Coronary artery (tissue), 2 donors: Measurements from ENCODE around the gene LRRC49.
A peak's percentile ranks its signal among the peaks of the same experiment; 100 is the strongest.

Source experiments
- DNase-seq: peaks from one replicate; pipeline ENCODE4 v3.0.0-alpha.2; 2017; ENCODE audit warnings: low spot score
- H3K27ac ChIP-seq, 2 donors: fragments of 200-600 bp; sonication (generic); one replicate each; pipeline ENCODE4 v1.5.1; 2016 to 2019
- H3K4me3 ChIP-seq: fragments of 200-600 bp; sonication (generic); 2 replicates; pipeline ENCODE4 v1.5.1; 2016; ENCODE audit warnings: mild to moderate bottlenecking, moderate library complexity
- CTCF ChIP-seq: fragments of 200-600 bp; sonication (generic); IDR thresholded peaks from one replicate; pipeline ENCODE4 v1.5.1; 2019; ENCODE audit warnings: antibody characterized with exemption

LRRC49 gene

GRCh38 chr15:70880781-70881180, 11.8 kb upstream of the LRRC49 start:
- no peak for DNase-seq
- no peak overlapping the region for H3K27ac ChIP-seq
- no peak for TF ChIP-seq CTCF
- no peak overlapping the region for H3K4me3 ChIP-seq

- no peak overlapping the region for H3K27ac ChIP-seq
Measured at GRCh38 chr15:70882361-70882760, 10.3 kb upstream of the LRRC49 start.

GRCh38 chr15:70892912-70893560, 410 bp downstream of the LRRC49 start:
- no peak for DNase-seq
- Histone ChIP-seq H3K4me3 (peak overlapping the region; percentile 93), H3K27ac (peak overlapping the region; percentile 15 to 85)
- TF ChIP-seq CTCF, result no peak

More at GRCh38 chr15:70882361-70882760, 10.3 kb upstream of the LRRC49 start:
- DNase-seq, result no peak
- no peak for TF ChIP-seq CTCF
- no peak overlapping the region for H3K4me3 ChIP-seq

DNA sequence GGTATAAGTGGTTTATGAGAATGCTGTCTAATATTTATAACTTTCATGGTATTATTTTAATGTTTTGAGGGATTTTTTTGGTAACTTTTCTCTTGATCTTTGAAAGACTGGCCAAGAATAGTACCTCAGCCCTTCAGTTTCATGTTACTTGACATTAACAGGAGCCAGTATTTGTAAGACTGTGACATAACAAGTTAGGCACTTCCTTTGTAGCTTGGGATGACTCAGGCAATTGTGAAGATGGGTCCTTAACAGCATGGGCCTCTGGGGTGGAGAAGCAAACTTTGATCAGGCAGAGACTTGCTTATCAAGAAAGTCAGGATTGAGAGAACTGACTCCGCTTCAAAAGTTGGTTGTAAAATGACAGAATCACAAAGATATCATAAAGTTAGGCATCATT, 9.5 kb downstream of the LRRC49 start:
- TF ChIP-seq CTCF, result no peak
- no peak for DNase-seq
- Histone ChIP-seq H3K4me3 (no peak overlapping the region), H3K27ac (no peak overlapping the region)

- DNase-seq, result no peak
- H3K4me3 ChIP-seq, result no peak overlapping the region
- TF ChIP-seq CTCF, result no peak
- no peak overlapping the region for H3K27ac ChIP-seq
Measured at GRCh38 chr15:70906842-70907241, 14.2 kb downstream of the LRRC49 start.

- DNase-seq, result no peak
- no peak for TF ChIP-seq CTCF
- Histone ChIP-seq H3K4me3 (no peak overlapping the region), H3K27ac (no peak overlapping the region)
Measured at GRCh38 chr15:70907784-70908471, 15.3 kb downstream of the LRRC49 start.

DNA sequence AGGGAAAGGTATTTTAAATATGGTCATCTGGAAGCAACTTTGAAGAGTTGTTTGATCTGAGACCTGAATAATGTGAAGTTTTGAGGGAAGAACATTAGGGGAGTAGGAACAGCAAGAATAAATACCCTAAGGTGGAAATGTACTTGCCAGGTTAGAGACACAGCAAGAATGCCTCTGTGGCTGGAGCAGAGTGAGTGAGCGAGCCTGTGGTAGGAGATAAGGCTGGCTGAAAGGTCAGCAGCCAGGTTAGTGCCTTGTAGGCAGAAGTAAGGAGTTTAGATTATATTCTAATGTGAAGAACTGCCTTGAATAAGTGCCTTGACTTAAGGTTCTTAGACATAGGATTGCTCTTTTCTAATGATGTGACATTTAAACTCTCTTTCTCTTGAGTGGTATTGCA, 18.3 kb downstream of the LRRC49 start:
- no peak for DNase-seq
- Histone ChIP-seq H3K27ac (no peak overlapping the region), H3K4me3 (no peak overlapping the region)
- no peak for TF ChIP-seq CTCF
